ENCODE results near the gene PTEN.

DNA sequence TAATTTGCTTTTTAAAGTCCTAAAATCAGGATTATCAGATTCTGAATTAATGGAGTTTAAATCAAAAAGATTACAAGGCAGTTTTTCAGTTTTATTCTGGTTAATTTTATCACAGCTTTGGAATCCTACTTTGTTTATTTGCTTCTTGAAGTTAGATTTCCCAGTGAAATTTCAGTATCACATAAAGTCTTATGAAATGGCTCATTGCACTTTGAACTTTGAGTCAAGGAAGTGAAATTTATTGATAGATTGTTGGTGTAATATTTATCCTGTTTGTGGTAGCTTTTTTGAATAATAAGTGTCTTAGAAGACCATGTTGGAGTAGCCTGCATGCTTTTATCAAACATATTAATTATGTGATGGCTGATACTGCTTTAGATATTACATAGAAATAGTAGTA is 92.6 kb downstream of the PTEN start:
- TF ChIP-seq YY1 (IDR thresholded peaks at IDR 0.05; ENCODE audit: insufficient read depth, insufficient read length) (no peak), SUZ12 (IDR thresholded peaks at IDR 0.05; ENCODE audit: extremely low read depth, insufficient read depth, insufficient read length) (no peak)
